Esophagus muscularis mucosa (tissue), 4 donors: ENCODE data around the gene TP53. TPM values are rescaled to one million over a fixed set of nuclear protein-coding genes. Genes with fewer than 3 reads are reported as not detected.

ENCODE experiments used
- DNase-seq: peaks from one replicate; pipeline ENCODE4 v3.0.0-alpha.2; 2017; ENCODE audit errors: extremely low spot score
- H3K27ac ChIP-seq, 4 donors: fragments of 200-600 bp; sonication (generic); replicated peaks in 1 of 4; 1 replicate in 3 of 4; 2 replicates in 1 of 4; pipeline ENCODE4 v1.5.1; 2016 to 2019; ENCODE audit warnings: mild to moderate bottlenecking in 1 of 4
- H3K27me3 ChIP-seq, 4 donors: fragments of 200-600 bp; sonication (generic); one replicate each; pipeline versions ENCODE4 v1.5.1 to v1.6.0; 2016 to 2019
- H3K36me3 ChIP-seq, 4 donors: fragments of 200-600 bp; sonication (generic); one replicate each; pipeline ENCODE4 v1.5.1; 2016 to 2019
- H3K4me1 ChIP-seq, 4 donors: fragments of 200-600 bp; sonication (generic); one replicate each; pipeline ENCODE4 v1.5.1; 2016 to 2019
- H3K4me3 ChIP-seq, 4 donors: fragments of 200-600 bp; sonication (generic); 1 replicate in 2 of 4; 2 replicates in 2 of 4; pipeline ENCODE4 v1.5.1; 2016 to 2019; ENCODE audit warnings: mild to moderate bottlenecking in 4 of 4, moderate library complexity in 1 of 4
- H3K9me3 ChIP-seq, 4 donors: fragments of 200-600 bp; sonication (generic); 1 replicate in 3 of 4; 2 replicates in 1 of 4; pipeline ENCODE4 v1.5.1; 2016 to 2019
- EP300 ChIP-seq: sonication (generic); formaldehyde crosslinking; IDR thresholded peaks from one replicate; pipeline ENCODE4 v1.6.1; 2017; ENCODE audit warnings: antibody characterized with exemption
- POLR2A ChIP-seq: fragments of 450-650 bp; IDR thresholded peaks from one replicate; pipeline ENCODE4 v1.6.1; 2017; ENCODE audit warnings: antibody characterized with exemption, moderate library complexity, mild to moderate bottlenecking, low read depth
- POLR2AphosphoS5 ChIP-seq, 2 donors: sonication (generic); formaldehyde crosslinking; IDR thresholded peaks; one replicate each; pipeline ENCODE4 v1.6.1; 2017; ENCODE audit warnings: antibody characterized with exemption in 2 of 2
- WGBS: methylation state at CpG from one replicate; pipeline ENCODE4 v1.1.5; 2018; 5-methylcytosine and 5-hydroxymethylcytosine counted together
- intact Hi-C: fragments of 100-400 bp; cut with DNase I; formaldehyde crosslinking; loops from one replicate; pipeline ENCODE4 v1.15.1; 2023
- total RNA-seq, 4 donors: library from RNA; depleted of rRNA; stranded (reverse); fragments of >200 nt; gene quantifications; one replicate each; pipeline versions ENCODE4 v1.1.0 to v1.2.1, GENCODE V29; 2016
- TF ChIP-seq, protein P1 (sequence below), 3 experiments: fragments of 200-600 bp in 2 of 3; fragments of 450-650 bp in 1 of 3; sonication (generic) in 2 of 3; IDR thresholded peaks; one replicate each; pipeline ENCODE4 v1.5.1; 2017 to 2019; ENCODE audit warnings: antibody characterized with exemption in 3 of 3, mild to moderate bottlenecking in 2 of 3, moderate library complexity in 1 of 3

TP53 gene
- total RNA-seq, 4 donors from 2014 or later = 14.9 to 18.3 (median 16.1) TPM

DNA sequence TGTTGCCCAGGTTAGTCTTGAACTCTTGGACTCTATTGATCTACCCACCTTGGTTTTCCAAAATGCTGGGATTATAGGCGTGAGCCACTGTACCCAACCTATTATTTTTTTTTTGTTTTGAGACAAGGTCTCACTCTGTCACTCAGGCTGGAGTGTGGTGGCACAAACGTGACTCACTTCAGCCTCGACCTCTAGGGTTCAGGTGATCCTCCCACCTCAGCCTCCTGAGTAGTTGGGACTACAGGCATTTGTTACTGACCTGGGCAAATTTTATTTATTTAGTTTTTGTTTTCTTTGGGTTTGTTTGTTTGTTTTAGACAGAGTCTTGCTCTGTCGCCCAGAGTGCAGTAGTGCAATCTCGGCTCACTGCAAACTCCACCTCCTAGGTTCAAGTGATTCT, 63.6 kb downstream of the TP53 start:
- TF ChIP-seq EP300 (no peak), POLR2AphosphoS5 (IDR thresholded peaks at IDR 0.05) (no peak), POLR2A (no peak)
- TF ChIP-seq, protein P1, sequence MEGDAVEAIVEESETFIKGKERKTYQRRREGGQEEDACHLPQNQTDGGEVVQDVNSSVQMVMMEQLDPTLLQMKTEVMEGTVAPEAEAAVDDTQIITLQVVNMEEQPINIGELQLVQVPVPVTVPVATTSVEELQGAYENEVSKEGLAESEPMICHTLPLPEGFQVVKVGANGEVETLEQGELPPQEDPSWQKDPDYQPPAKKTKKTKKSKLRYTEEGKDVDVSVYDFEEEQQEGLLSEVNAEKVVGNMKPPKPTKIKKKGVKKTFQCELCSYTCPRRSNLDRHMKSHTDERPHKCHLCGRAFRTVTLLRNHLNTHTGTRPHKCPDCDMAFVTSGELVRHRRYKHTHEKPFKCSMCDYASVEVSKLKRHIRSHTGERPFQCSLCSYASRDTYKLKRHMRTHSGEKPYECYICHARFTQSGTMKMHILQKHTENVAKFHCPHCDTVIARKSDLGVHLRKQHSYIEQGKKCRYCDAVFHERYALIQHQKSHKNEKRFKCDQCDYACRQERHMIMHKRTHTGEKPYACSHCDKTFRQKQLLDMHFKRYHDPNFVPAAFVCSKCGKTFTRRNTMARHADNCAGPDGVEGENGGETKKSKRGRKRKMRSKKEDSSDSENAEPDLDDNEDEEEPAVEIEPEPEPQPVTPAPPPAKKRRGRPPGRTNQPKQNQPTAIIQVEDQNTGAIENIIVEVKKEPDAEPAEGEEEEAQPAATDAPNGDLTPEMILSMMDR (IDR thresholded peaks at IDR 0.05) = no peak
- H3K27ac ChIP-seq = no peak overlapping the region
- DNase-seq = no peak
- no peaks in the 10 kb centered on the region for H3K9me3 ChIP-seq
- no peaks in the 10 kb centered on the region for H3K27me3 ChIP-seq
- 88% methylated on average over 5 of the region's 5 CpGs for WGBS
- peaks cover 0 to 8% (median 2%) of the 10 kb centered on the region in 4 donors for H3K36me3 ChIP-seq
- peaks cover 9 to 19% (median 17%) of the 10 kb centered on the region in 4 donors for H3K4me1 ChIP-seq
- intact Hi-C loops = no loop called here
- H3K4me3 ChIP-seq = no peak overlapping the region

GRCh38 chr17:7620835-7621234, 66.5 kb downstream of the TP53 start:
- Histone ChIP-seq H3K27me3 (no peaks in the 10 kb centered on the region), H3K4me1 (peaks cover 0 to under 1% (median under 1%) of the 10 kb centered on the region in 4 donors), H3K9me3 (no peaks in the 10 kb centered on the region), H3K36me3 (peaks cover 0 to 3% (median 0%) of the 10 kb centered on the region in 4 donors), H3K27ac (no peak overlapping the region), H3K4me3 (no peak overlapping the region)
- 90% methylated on average over 8 of the region's 8 CpGs for WGBS
- TF ChIP-seq POLR2A (no peak), POLR2AphosphoS5 (IDR thresholded peaks at IDR 0.05) (no peak), EP300 (no peak)
- TF ChIP-seq, protein P1 (IDR thresholded peaks at IDR 0.05) = no peak
- no peak for DNase-seq
- intact Hi-C loops = no loop called here

DNA sequence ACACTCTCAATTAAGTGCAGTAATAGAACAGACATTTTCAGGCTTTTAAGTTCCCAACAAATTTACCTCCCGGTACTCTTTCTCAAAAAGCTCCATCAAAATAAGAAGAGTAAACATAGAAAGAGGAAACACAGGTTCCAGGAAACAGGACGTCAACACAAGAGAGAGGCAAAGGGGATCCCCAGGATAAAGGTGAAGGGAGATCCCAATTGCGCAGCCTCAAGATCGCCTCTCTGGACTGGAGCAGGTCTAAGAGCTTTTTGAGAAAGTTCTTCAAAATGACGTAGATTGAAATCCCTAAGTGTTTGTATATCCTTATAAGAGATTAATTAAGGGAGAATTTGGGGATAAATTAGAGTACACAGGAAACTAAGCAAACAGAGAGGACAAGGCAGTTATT, 68.7 kb downstream of the TP53 start:
- WGBS = 90% methylated on average over 5 of the region's 5 CpGs
- TF ChIP-seq POLR2AphosphoS5 (IDR thresholded peaks at IDR 0.05) (no peak), POLR2A (no peak), EP300 (no peak)
- TF ChIP-seq, protein P1 (IDR thresholded peaks at IDR 0.05) = no peak
- no peak for DNase-seq
- Histone ChIP-seq H3K27ac (no peak overlapping the region), H3K27me3 (no peaks in the 10 kb centered on the region), H3K9me3 (no peaks in the 10 kb centered on the region), H3K4me3 (no peak overlapping the region), H3K36me3 (no peaks in the 10 kb centered on the region), H3K4me1 (peaks cover 4 to 14% (median 13%) of the 10 kb centered on the region in 4 donors)
- intact Hi-C loops = no loop called here

Other genes with a start within 250 kb of the TP53 start
- gene FGF11, start 248.0 kb downstream of the TP53 start, total RNA-seq = 1 to 10 TPM in 2 of 4 donors, under 1 TPM in 1, not detected in 1; 0.50 to 1.9 (median 1.3) TPM
- 10 to 100 TPM in 1 of 4 donors, 1 to 10 TPM in 3; 5.0 to 12.8 (median 8.1) TPM for gene CHRNB1, start 242.4 kb downstream of the TP53 start, total RNA-seq
- 100 to 1,000 TPM in 2 of 4 donors, 10 to 100 TPM in 2; 57.5 to 113 (median 87.7) TPM for gene ZBTB4, start 207.9 kb downstream of the TP53 start, total RNA-seq
- not detected for gene SLC35G6, start 206.0 kb downstream of the TP53 start, total RNA-seq
- gene POLR2A, start 203.1 kb downstream of the TP53 start, total RNA-seq = 10 to 100 TPM; 29.5 to 66.4 (median 46.9) TPM
- gene TNFSF12, start 138.4 kb downstream of the TP53 start, total RNA-seq = 100 to 1,000 TPM; 102 to 136 (median 122) TPM
- gene TNFSF13, start 128.7 kb downstream of the TP53 start, total RNA-seq = 10 to 100 TPM; 13.4 to 25.8 (median 22.4) TPM
- 10 to 100 TPM; 54.0 to 79.1 (median 72.4) TPM for gene SENP3, start 125.6 kb downstream of the TP53 start, total RNA-seq
- 10 to 100 TPM; 34.5 to 70.7 (median 44.7) TPM for gene CD68, start 107.9 kb downstream of the TP53 start, total RNA-seq
- gene MPDU1, start 103.6 kb downstream of the TP53 start, total RNA-seq = 10 to 100 TPM; 26.0 to 50.4 (median 31.5) TPM
- 10 to 100 TPM in 2 of 4 donors, 1 to 10 TPM in 2; 2.9 to 14.6 (median 10.9) TPM for gene SOX15, start 97.4 kb downstream of the TP53 start, total RNA-seq
- 10 to 100 TPM; 38.2 to 65.8 (median 50.2) TPM for gene FXR2, start 72.6 kb downstream of the TP53 start, total RNA-seq
- gene SAT2, start 59.7 kb downstream of the TP53 start, total RNA-seq = 10 to 100 TPM; 54.0 to 71.4 (median 64.2) TPM
- gene SHBG, start 57.4 kb downstream of the TP53 start, total RNA-seq = under 1 TPM in 1 of 4 donors, not detected in 3; 0.83 TPM
- 1 to 10 TPM; 1.6 to 2.9 (median 2.2) TPM for gene ATP1B2, start 36.6 kb downstream of the TP53 start, total RNA-seq
- 1 to 10 TPM; 3.3 to 6.4 (median 3.8) TPM for gene WRAP53, start 987 bp upstream of the TP53 start, total RNA-seq
- under 1 TPM; 0.17 to 0.42 (median 0.33) TPM for gene EFNB3, start 17.7 kb upstream of the TP53 start, total RNA-seq
- under 1 TPM; under 0.01 to 0.17 (median 0.06) TPM for gene DNAH2, start 30.3 kb upstream of the TP53 start, total RNA-seq
- 100 to 1,000 TPM in 1 of 4 donors, 10 to 100 TPM in 3; 10.8 to 101 (median 15.1) TPM for gene KDM6B, start 146.7 kb upstream of the TP53 start, total RNA-seq
- gene TMEM88, start 167.6 kb upstream of the TP53 start, total RNA-seq = 10 to 100 TPM; 13.3 to 45.9 (median 42.5) TPM
- gene NAA38, start 170.1 kb upstream of the TP53 start, total RNA-seq = 100 to 1,000 TPM in 2 of 4 donors, 10 to 100 TPM in 2; 61.4 to 110 (median 102) TPM
- gene CYB5D1, start 170.5 kb upstream of the TP53 start, total RNA-seq = 10 to 100 TPM; 11.6 to 14.9 (median 12.0) TPM
- 100 to 1,000 TPM in 3 of 4 donors, 10 to 100 TPM in 1; 82.7 to 139 (median 111) TPM for gene CHD3, start 201.3 kb upstream of the TP53 start, total RNA-seq
- gene RNF227, start 228.8 kb upstream of the TP53 start, total RNA-seq = 10 to 100 TPM in 1 of 4 donors, 1 to 10 TPM in 3; 2.1 to 29.2 (median 5.7) TPM
- gene KCNAB3, start 242.4 kb upstream of the TP53 start, total RNA-seq = 1 to 10 TPM in 1 of 4 donors, under 1 TPM in 3; 0.23 to 1.2 (median 0.41) TPM
- gene TRAPPC1, start 244.5 kb upstream of the TP53 start, total RNA-seq = 10 to 100 TPM; 36.3 to 68.8 (median 43.1) TPM
- 10 to 100 TPM; 14.4 to 20.0 (median 16.9) TPM for gene CNTROB, start 244.7 kb upstream of the TP53 start, total RNA-seq